Karpas-422 (cell line): ENCODE measurements around the gene EARS2. TPM values are rescaled to one million over a fixed set of nuclear protein-coding genes. Genes with fewer than 3 reads are reported as not detected.
"Not testable (repeated sequence)": the region's sequence is repeated elsewhere in the genome, so short reads cannot be mapped to it uniquely, and the experiment has no call there.

ENCODE experiments used
- DNase-seq: peaks from one replicate; pipeline ENCODE4 v3.0.0-alpha.2; 2015
- H2AFZ ChIP-seq: fragments of 200-600 bp; sonication (generic); 2 replicates; pipeline ENCODE4 v1.6.1; 2014; ENCODE audit warnings: antibody characterized with exemption, low read length, mixed read lengths
- H3K27ac ChIP-seq: fragments of 200-600 bp; sonication (generic); 2 replicates; pipeline ENCODE4 v1.5.1; 2014; ENCODE audit warnings: mild to moderate bottlenecking, low read length, moderate library complexity
- H3K27me3 ChIP-seq: fragments of 200-600 bp; sonication (generic); 2 replicates; pipeline ENCODE4 v1.6.1; 2014; ENCODE audit warnings: low read length, mixed read lengths
- H3K36me3 ChIP-seq: fragments of 200-600 bp; sonication (generic); 2 replicates; pipeline ENCODE4 v1.6.1; 2014; ENCODE audit warnings: low read length, mixed read lengths; ENCODE audit not compliant: insufficient read depth
- H3K4me1 ChIP-seq: fragments of 200-600 bp; sonication (generic); 2 replicates; pipeline ENCODE4 v1.6.1; 2014; ENCODE audit warnings: mild to moderate bottlenecking, low read length, mixed read lengths
- H3K4me2 ChIP-seq: fragments of 200-600 bp; sonication (generic); 2 replicates; pipeline ENCODE4 v1.6.1; 2014; ENCODE audit warnings: low read length, low read depth, mild to moderate bottlenecking; ENCODE audit not compliant: poor library complexity, severe bottlenecking
- H3K4me3 ChIP-seq: fragments of 200-600 bp; sonication (generic); 2 replicates; pipeline ENCODE4 v1.5.1; 2014; ENCODE audit warnings: mild to moderate bottlenecking, antibody characterized with exemption, low read length, mixed read lengths
- H3K79me2 ChIP-seq: fragments of 200-600 bp; sonication (generic); 2 replicates; pipeline ENCODE4 v1.6.1; 2014; ENCODE audit warnings: mild to moderate bottlenecking, low read length, mixed read lengths
- H3K9ac ChIP-seq: fragments of 200-600 bp; sonication (generic); 2 replicates; pipeline ENCODE4 v1.6.0; 2014; ENCODE audit warnings: low read length
- H3K9me2 ChIP-seq: fragments of 200-600 bp; sonication (generic), shearing (Covaris generic); replicated peaks from 2 replicates; pipeline ENCODE4 v1.6.0; 2014; ENCODE audit warnings: mild to moderate bottlenecking, low read length, moderate library complexity; ENCODE audit not compliant: insufficient read depth
- H3K9me3 ChIP-seq: fragments of 300-700, 200-600 bp; sonication (generic); 2 replicates; pipeline ENCODE4 v1.6.1; 2014; ENCODE audit warnings: low read length, mixed read lengths
- H4K20me1 ChIP-seq: fragments of 200-600 bp; sonication (generic); 2 replicates; pipeline ENCODE4 v1.6.1; 2014; ENCODE audit warnings: mild to moderate bottlenecking, antibody characterized with exemption, low read length, low read depth; ENCODE audit not compliant: insufficient read depth
- total RNA-seq: library from RNA; depleted of rRNA; stranded (reverse); fragments of >200 nt; shearing (Covaris generic); gene quantifications from 2 replicates; pipeline ENCODE4 v1.2.3, GENCODE V29; 2014; ENCODE audit warnings: low replicate concordance

The EARS2 gene
- total RNA-seq, 1 experiment from 2014 or later, result 25.5 TPM

DNA sequence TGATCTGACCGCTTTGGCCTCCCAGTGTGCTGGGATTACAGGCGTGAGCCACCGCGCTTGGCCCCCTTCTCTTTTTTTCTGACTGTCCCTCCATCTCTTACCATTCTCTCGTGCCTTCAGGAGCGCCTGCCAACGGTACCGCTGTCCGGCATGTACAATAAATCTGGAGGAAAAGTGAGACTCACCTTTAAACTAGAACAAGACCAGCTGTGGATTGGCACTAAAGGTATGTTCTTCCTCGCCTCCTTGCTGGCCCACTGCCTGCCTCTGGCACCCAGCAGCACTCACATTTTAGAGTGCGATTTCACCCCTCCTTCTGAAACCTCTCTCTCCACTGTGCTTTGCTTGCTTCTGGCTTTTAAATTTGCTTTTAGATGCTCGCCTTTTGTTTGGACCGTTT lies 5.4 kb upstream of the EARS2 start:
- peaks cover 19% of the 10 kb centered on the region for H3K4me1 ChIP-seq
- no peaks in the 10 kb centered on the region; the same call in none of the 2 replicates for H4K20me1 ChIP-seq
- H3K36me3 ChIP-seq, result peaks cover 71% of the 10 kb centered on the region
- no peaks in the 10 kb centered on the region for H3K9me2 ChIP-seq
- H3K9me3 ChIP-seq, result no peaks in the 10 kb centered on the region
- H3K9ac ChIP-seq, result no peak overlapping the region
- DNase-seq, result no peak
- H3K4me2 ChIP-seq, result no peak overlapping the region
- H3K27me3 ChIP-seq, result no peaks in the 10 kb centered on the region
- peaks cover 60% of the 10 kb centered on the region for H3K79me2 ChIP-seq
- no peak overlapping the region for H2AFZ ChIP-seq
- no peak overlapping the region for H3K27ac ChIP-seq
- no peak overlapping the region for H3K4me3 ChIP-seq

DNA sequence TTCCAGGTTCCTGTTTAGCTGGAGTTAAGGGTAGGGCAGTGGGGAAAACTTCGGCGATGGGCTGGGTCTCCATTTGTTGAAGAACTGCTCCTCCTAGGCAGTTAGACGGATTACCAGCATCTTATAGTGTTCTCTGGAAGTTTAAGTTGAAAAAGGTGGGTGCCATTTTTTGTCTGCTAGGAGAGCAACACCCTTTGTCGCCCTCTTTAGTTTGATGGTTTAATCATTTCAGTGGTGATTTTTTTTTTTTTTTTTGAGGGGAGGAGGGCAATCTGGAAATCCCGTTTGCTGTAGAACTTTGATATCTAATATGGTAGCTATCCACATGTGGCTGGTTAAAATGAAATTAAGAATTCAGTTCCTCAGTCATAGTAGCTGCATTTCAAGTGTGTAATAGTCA lies 4.4 kb upstream of the EARS2 start:
- peaks cover 62% of the 10 kb centered on the region for H3K79me2 ChIP-seq
- no peak overlapping the region for H3K27ac ChIP-seq
- H2AFZ ChIP-seq, result no peak overlapping the region
- H3K4me1 ChIP-seq, result peaks cover 22% of the 10 kb centered on the region
- H3K9ac ChIP-seq, result no peak overlapping the region
- no peak overlapping the region for H3K4me3 ChIP-seq
- H3K27me3 ChIP-seq, result no peaks in the 10 kb centered on the region
- H3K36me3 ChIP-seq, result peaks cover 64% of the 10 kb centered on the region
- H3K9me2 ChIP-seq, result no peaks in the 10 kb centered on the region
- H4K20me1 ChIP-seq, result no peaks in the 10 kb centered on the region; the same call in none of the 2 replicates
- H3K4me2 ChIP-seq, result no peak overlapping the region
- no peak for DNase-seq
- no peaks in the 10 kb centered on the region for H3K9me3 ChIP-seq

DNA sequence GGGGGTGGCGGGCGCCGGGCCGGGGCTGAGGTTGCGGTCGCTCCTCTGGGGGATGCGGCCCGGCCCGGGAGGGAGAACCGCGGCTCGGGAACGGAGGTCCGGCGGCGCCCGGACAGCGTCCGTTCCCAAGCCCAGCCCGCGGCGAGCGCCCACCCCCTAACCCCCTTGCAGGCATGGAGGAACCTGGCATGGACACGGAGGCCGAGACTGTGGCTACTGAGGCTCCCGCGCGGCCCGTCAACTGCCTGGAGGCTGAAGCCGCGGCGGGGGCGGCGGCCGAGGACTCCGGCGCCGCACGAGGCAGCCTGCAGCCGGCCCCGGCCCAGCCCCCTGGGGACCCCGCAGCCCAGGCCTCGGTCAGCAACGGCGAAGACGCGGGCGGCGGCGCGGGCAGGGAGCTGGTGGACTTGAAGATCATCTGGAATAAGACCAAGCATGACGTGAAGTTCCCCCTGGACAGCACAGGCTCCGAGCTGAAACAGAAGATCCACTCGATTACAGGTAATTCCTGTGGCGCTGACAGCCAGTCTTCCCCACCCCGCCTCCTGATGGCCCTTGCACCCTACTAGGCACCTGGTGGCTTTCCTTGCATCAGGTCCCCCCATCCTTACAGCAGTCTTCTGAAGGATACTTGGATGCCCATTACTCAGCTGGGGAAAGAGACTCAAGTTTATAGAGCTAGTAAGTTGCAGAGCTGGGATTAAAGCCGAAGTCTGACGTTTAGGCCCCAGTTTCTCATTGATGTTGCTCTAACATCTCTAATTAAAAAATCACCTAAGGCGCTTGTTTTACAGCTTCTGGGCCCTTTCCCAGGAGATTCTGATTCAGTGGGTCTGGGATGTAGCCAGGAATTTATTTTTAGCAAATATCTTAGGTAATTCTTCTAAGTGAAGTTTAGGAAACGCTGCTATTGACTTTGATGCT lies 891 bp upstream of the EARS2 start:
- Histone ChIP-seq H2AFZ (peak overlapping the region; percentile 80; the same call in 1 of the 2 replicates), H3K4me2 (peak overlapping the region; percentile 87), H3K9ac (peak overlapping the region; percentile 98), H3K36me3 (peaks cover 40% of the 10 kb centered on the region; the same call in 1 of the 2 replicates), H3K79me2 (peaks cover 86% of the 10 kb centered on the region), H3K27me3 (no peaks in the 10 kb centered on the region), H3K27ac (peak overlapping the region; percentile 52), H3K4me3 (peak overlapping the region; percentile 90), H4K20me1 (no peaks in the 10 kb centered on the region; the same call in 1 of the 2 replicates), H3K4me1 (peaks cover 50% of the 10 kb centered on the region), H3K9me3 (no peaks in the 10 kb centered on the region), H3K9me2 (no peaks in the 10 kb centered on the region)
- DNase-seq, result no peak

DNA sequence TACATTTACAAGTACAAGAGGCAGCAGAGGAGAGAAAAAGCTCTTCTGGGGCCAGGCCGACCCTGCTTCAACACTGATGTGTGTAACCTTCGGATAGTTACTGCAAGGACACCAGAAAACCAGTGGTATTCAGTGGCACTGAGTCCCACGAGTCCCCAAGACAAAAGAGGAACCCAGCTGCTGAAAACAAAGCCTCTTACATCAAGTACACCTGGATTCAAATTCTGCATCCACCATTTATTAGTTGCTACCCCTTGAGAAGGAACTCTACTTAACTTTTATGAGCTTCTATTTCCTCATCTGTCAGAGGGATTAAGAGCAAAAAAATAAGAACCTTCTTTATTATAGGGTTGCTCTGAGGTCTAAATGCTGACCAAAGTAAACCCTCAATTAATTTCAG lies 2.6 kb downstream of the EARS2 start:
- Histone ChIP-seq H3K4me1 (peaks cover 43% of the 10 kb centered on the region), H3K4me2 (peak overlapping the region; percentile 80), H3K4me3 (peak overlapping the region; percentile 90; the same call in 1 of the 2 replicates), H2AFZ (no peak overlapping the region), H3K27me3 (no peaks in the 10 kb centered on the region), H3K79me2 (peaks cover 59% of the 10 kb centered on the region), H3K9me2 (no peaks in the 10 kb centered on the region), H3K9ac (peak overlapping the region; percentile 98), H3K27ac (peak overlapping the region; percentile 94), H3K36me3 (peaks cover 17% of the 10 kb centered on the region; the same call in 1 of the 2 replicates), H3K9me3 (no peaks in the 10 kb centered on the region), H4K20me1 (no peaks in the 10 kb centered on the region; the same call in 1 of the 2 replicates)
- peak; percentile 65 for DNase-seq

DNA sequence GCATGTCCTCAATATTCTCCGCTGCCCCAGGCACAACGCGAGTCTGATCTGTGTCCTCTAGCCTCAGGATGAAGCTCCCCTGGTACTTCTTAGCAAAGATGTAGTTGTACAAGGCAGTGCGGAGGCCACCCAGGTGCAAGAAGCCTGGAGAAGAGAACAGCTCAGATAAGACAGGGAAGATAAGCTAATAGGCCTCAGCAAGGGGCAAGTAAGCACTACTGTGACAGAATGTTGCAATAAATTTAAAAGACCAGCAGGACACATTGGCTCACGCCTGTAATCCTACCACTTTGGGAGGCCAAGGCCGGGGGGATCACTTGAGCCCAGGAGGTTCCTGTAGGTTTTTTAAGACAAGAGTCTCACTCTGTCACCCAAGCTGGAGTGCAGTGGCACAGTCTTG lies 5.0 kb downstream of the EARS2 start:
- Histone ChIP-seq H3K9me2 (no peaks in the 10 kb centered on the region), H4K20me1 (no peaks in the 10 kb centered on the region), H3K79me2 (peaks cover 40% of the 10 kb centered on the region), H3K9ac (no peak overlapping the region), H3K36me3 (peaks cover 13% of the 10 kb centered on the region; the same call in 1 of the 2 replicates), H3K4me2 (no peak overlapping the region), H3K27me3 (no peaks in the 10 kb centered on the region), H3K9me3 (no peaks in the 10 kb centered on the region), H2AFZ (no peak overlapping the region), H3K4me1 (peaks cover 30% of the 10 kb centered on the region), H3K4me3 (no peak overlapping the region), H3K27ac (no peak overlapping the region)
- no peak for DNase-seq

DNA sequence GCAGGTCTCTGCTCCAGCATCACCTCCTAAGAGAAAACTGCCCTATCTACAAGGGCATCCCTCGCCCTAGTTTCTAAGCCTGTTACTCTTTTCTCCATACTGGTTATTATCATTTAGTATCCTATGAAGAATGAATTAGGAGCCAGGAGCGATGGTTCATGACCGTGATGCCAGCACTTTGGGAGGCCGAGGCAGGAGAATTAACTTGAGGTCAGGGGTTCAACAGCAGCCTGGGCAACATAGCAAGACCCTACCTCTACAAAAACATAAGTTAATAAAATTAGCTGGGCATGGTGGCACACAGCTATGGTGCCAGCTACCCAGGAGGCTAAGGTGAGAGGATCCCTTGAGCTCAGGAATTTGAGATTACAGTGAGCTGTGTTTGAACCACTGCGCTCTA lies 7.2 kb downstream of the EARS2 start:
- Histone ChIP-seq H3K36me3 (peaks cover 26% of the 10 kb centered on the region; the same call in 1 of the 2 replicates), H2AFZ (no peak overlapping the region), H3K27me3 (no peaks in the 10 kb centered on the region), H4K20me1 (no peaks in the 10 kb centered on the region), H3K4me2 (no peak overlapping the region), H3K27ac (no peak overlapping the region), H3K9me3 (no peaks in the 10 kb centered on the region), H3K4me1 (peaks cover 11% of the 10 kb centered on the region), H3K4me3 (no peak overlapping the region), H3K9ac (no peak overlapping the region), H3K9me2 (no peaks in the 10 kb centered on the region), H3K79me2 (peaks cover 22% of the 10 kb centered on the region)
- DNase-seq, result no peak

DNA sequence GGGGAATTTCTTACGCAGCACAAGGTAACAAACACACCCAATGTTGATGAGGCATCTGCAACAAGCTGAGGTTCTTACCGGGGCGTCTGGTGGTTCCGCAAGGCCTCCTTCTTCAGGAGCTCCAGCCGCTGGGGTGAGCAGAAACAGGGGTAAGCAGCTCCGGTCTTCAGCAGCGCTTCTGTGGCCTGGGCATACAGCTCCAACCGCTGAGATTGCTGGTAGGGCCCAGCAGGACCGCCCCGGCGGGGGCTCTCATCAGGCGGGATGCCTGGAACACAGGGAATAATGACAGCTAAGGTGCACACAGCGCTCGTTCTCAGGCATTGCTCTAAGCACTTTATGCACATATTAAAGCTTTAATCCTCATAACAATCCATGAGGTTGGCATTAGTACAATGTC lies 12.7 kb downstream of the EARS2 start:
- Histone ChIP-seq H3K4me1 (no peaks in the 10 kb centered on the region), H3K4me2 (no peak overlapping the region), H3K9me2 (no peaks in the 10 kb centered on the region), H3K79me2 (0 out of 2 replicates have a peak, but pooled peaks cover 6% of the 10 kb centered on the region), H3K4me3 (no peak overlapping the region), H3K27ac (no peak overlapping the region), H3K36me3 (peaks cover 32% of the 10 kb centered on the region; the same call in 1 of the 2 replicates), H3K9ac (no peak overlapping the region), H3K27me3 (no peaks in the 10 kb centered on the region), H4K20me1 (no peaks in the 10 kb centered on the region), H2AFZ (no peak overlapping the region), H3K9me3 (no peaks in the 10 kb centered on the region)
- DNase-seq, result no peak

DNA sequence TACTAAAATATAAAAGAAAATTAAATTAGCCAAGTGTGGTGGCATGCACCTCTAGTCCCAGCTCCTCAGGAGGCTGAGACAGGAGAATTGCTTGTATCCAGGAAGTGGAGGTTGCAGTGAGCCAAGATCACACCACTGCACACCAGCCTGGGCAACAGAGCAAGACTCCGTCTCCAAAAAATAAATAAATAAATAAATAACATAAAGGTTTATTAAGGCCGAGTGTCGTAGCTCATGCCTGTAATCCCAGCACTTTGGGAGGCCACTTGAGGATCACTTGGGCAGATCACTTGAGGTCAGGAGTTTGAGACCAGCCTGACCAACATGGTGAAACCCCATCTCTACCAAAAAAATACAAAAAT lies 16.4 kb downstream of the EARS2 start:
- not testable (repeated sequence) for H3K4me1 ChIP-seq, H3K9ac ChIP-seq, H3K27me3 ChIP-seq, H3K9me3 ChIP-seq, H4K20me1 ChIP-seq, DNase-seq, H3K4me3 ChIP-seq, H2AFZ ChIP-seq, H3K4me2 ChIP-seq, H3K9me2 ChIP-seq, H3K79me2 ChIP-seq, H3K27ac ChIP-seq
- H3K36me3 ChIP-seq, result peaks cover 26% of the 10 kb centered on the region; the same call in 1 of the 2 replicates
